ENCODE results near the gene SFTPB.
"Not testable (repeated sequence)": the region's sequence is repeated elsewhere in the genome, so short reads cannot be mapped to it uniquely, and the experiment has no call there.

Gene SFTPB

GRCh38 chr2:85675866-85676548, 8.0 kb upstream of the SFTPB start:
- DNase-seq (ENCODE audit: low read depth) = no peak

GRCh38 chr2:85675427-85675826, 7.4 kb upstream of the SFTPB start:
- DNase-seq (ENCODE audit: low read depth) = no peak

- DNase-seq (ENCODE audit: low read depth) = no peak
These were observed 6.4 kb upstream of the SFTPB start for GRCh38 chr2:85674417-85674816.

- no peak for DNase-seq (ENCODE audit: low read depth)
These were observed 5.8 kb upstream of the SFTPB start for GRCh38 chr2:85673716-85674375.

- no peak for DNase-seq (ENCODE audit: low read depth)
These were observed 4.5 kb upstream of the SFTPB start for GRCh38 chr2:85672456-85672855.

- not testable (repeated sequence) for DNase-seq (ENCODE audit: low read depth)
These were observed 2.4 kb upstream of the SFTPB start for GRCh38 chr2:85670416-85670815.

- no peak for DNase-seq (ENCODE audit: low read depth)
These were observed 1.6 kb upstream of the SFTPB start for GRCh38 chr2:85669549-85669948.

GRCh38 chr2:85668857-85669142, 801 bp upstream of the SFTPB start:
- no peak for DNase-seq (ENCODE audit: low read depth)

GRCh38 chr2:85667561-85668008, 414 bp downstream of the SFTPB start:
- no peak for DNase-seq (ENCODE audit: low read depth)

- no peak for DNase-seq (ENCODE audit: low read depth)
These were observed 1.3 kb downstream of the SFTPB start for GRCh38 chr2:85666435-85667316.

GRCh38 chr2:85666016-85666415, 2.0 kb downstream of the SFTPB start:
- no peak for DNase-seq (ENCODE audit: low read depth)

- no peak for DNase-seq (ENCODE audit: low read depth)
These were observed 2.6 kb downstream of the SFTPB start for GRCh38 chr2:85665264-85665937.

- DNase-seq (ENCODE audit: low read depth) = no peak
These were observed 4.1 kb downstream of the SFTPB start for GRCh38 chr2:85663594-85664565.

- no peak for DNase-seq (ENCODE audit: low read depth)
These were observed 5.0 kb downstream of the SFTPB start for GRCh38 chr2:85662899-85663593.

- DNase-seq (ENCODE audit: low read depth) = no peak
These were observed 6.7 kb downstream of the SFTPB start for GRCh38 chr2:85661139-85661858.

GRCh38 chr2:85660725-85661124, 7.3 kb downstream of the SFTPB start:
- no peak for DNase-seq (ENCODE audit: low read depth)

- DNase-seq (ENCODE audit: low read depth) = not testable (repeated sequence)
These were observed 7.7 kb downstream of the SFTPB start for GRCh38 chr2:85660301-85660700.

- DNase-seq (ENCODE audit: low read depth) = no peak
These were observed 8.5 kb downstream of the SFTPB start for GRCh38 chr2:85659324-85659981.

- not testable (repeated sequence) for DNase-seq (ENCODE audit: low read depth)
These were observed 10.6 kb downstream of the SFTPB start for GRCh38 chr2:85657399-85657798.
